ENCODE data around the gene PAFAH1B2.

DNA sequence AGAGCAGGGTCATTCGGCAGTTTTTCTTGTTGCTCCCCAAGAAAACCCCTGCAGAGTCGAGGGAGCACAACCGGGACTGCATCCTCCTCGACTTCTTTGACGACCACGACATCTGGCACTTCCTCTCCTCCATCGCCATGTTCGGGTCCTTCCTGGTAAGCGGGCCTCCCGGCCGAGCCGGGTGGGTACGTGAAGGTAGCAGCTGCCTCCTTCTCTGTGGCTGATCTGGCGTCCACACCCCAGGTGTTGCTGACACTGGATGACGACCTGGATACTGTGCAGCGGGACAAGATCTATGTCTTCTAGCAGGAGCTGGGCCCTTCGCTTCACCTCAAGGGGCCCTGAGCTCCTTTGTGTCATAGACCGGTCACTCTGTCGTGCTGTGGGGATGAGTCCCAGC lies 51.7 kb downstream of the PAFAH1B2 start:
- TF ChIP-seq, protein P1, sequence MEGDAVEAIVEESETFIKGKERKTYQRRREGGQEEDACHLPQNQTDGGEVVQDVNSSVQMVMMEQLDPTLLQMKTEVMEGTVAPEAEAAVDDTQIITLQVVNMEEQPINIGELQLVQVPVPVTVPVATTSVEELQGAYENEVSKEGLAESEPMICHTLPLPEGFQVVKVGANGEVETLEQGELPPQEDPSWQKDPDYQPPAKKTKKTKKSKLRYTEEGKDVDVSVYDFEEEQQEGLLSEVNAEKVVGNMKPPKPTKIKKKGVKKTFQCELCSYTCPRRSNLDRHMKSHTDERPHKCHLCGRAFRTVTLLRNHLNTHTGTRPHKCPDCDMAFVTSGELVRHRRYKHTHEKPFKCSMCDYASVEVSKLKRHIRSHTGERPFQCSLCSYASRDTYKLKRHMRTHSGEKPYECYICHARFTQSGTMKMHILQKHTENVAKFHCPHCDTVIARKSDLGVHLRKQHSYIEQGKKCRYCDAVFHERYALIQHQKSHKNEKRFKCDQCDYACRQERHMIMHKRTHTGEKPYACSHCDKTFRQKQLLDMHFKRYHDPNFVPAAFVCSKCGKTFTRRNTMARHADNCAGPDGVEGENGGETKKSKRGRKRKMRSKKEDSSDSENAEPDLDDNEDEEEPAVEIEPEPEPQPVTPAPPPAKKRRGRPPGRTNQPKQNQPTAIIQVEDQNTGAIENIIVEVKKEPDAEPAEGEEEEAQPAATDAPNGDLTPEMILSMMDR (IDR thresholded peaks at IDR 0.05; ENCODE audit: control extremely low read depth in 1 of 3, insufficient read depth in 1 of 3, low read depth in 1 of 3, low read length in 3 of 3), result no peak
- TF ChIP-seq GTF2F1 (IDR thresholded peaks at IDR 0.05; ENCODE audit: borderline replicate concordance, low read depth, low read length) (no peak), CHD2 (IDR thresholded peaks at IDR 0.05; ENCODE audit: low read length) (no peak), KDM1A (IDR thresholded peaks at IDR 0.05; ENCODE audit: borderline replicate concordance, low read length) (no peak), TAF1 (IDR thresholded peaks at IDR 0.05; ENCODE audit: low read depth, low read length) (no peak)

All from H1 (cell line).